Large intestine (tissue), 3 donors: ENCODE measurements around the gene LIN37. TPM values are rescaled to one million over a fixed set of nuclear protein-coding genes. Genes with fewer than 3 reads are reported as not detected.
"Not testable (repeated sequence)": the region's sequence is repeated elsewhere in the genome, so short reads cannot be mapped to it uniquely, and the experiment has no call there.

Experiments used
- DNase-seq, 2 donors: peaks; one replicate each; pipeline versions ENCODE4 v3.0.0 to v3.0.0-alpha.2; 2013
- H3K27ac ChIP-seq: one replicate; pipeline ENCODE4 v1.5.1; 2013; ENCODE audit warnings: low read length
- H3K27me3 ChIP-seq: 2 replicates; pipeline ENCODE4 v1.6.1; 2013; ENCODE audit warnings: low read length; ENCODE audit not compliant: control insufficient read depth, insufficient read depth
- H3K36me3 ChIP-seq: 2 replicates; pipeline ENCODE4 v1.6.1; 2013; ENCODE audit warnings: low read length; ENCODE audit not compliant: control insufficient read depth, insufficient read depth
- H3K4me1 ChIP-seq: one replicate; pipeline ENCODE4 v1.6.1; 2013; ENCODE audit warnings: low read length; ENCODE audit not compliant: control insufficient read depth, insufficient read depth
- H3K4me3 ChIP-seq: one replicate; pipeline ENCODE4 v1.5.1; 2013; ENCODE audit warnings: low read length
- H3K9me3 ChIP-seq: one replicate; pipeline ENCODE4 v1.6.1; 2013; ENCODE audit warnings: mild to moderate bottlenecking, low read depth, low read length, moderate library complexity; ENCODE audit not compliant: control insufficient read depth
- WGBS: methylation state at CpG from one replicate; pipeline ENCODE4 v1.1.5; 2013; ENCODE audit warnings: low lambda C conversion rate; ENCODE audit not compliant: insufficient coverage; 5-methylcytosine and 5-hydroxymethylcytosine counted together
- polyA plus RNA-seq: library from polyadenylated mRNA; unstranded; fragments of 120-200 nt; gene quantifications from one replicate; pipeline ENCODE4 v1.2.1, GENCODE V29; 2013

LIN37 gene
- polyA plus RNA-seq, 1 donor: 11.3 TPM

GRCh38 chr19:35791814-35792279, 43.5 kb downstream of the LIN37 start:
- no CpG with 5 or more reads among the region's 9 CpGs for WGBS

GRCh38 chr19:35792312-35792711, 43.9 kb downstream of the LIN37 start:
- no peaks in the 10 kb centered on the region for H3K9me3 ChIP-seq
- H3K4me1 ChIP-seq: no peaks in the 10 kb centered on the region
- no peak for DNase-seq
- no peak overlapping the region for H3K27ac ChIP-seq
- WGBS: 96% methylated on average over 4 of the region's 15 CpGs
- no peak overlapping the region for H3K4me3 ChIP-seq
- no peaks in the 10 kb centered on the region for H3K36me3 ChIP-seq
- peaks cover 14% of the 10 kb centered on the region for H3K27me3 ChIP-seq

More at GRCh38 chr19:35791814-35792279, 43.5 kb downstream of the LIN37 start:
- no peak overlapping the region for H3K27ac ChIP-seq
- H3K36me3 ChIP-seq: no peaks in the 10 kb centered on the region
- DNase-seq: no peak
- peaks cover 10% of the 10 kb centered on the region for H3K27me3 ChIP-seq
- no peaks in the 10 kb centered on the region for H3K4me1 ChIP-seq
- H3K9me3 ChIP-seq: no peaks in the 10 kb centered on the region
- H3K4me3 ChIP-seq: no peak overlapping the region

GRCh38 chr19:35792888-35793287, 44.5 kb downstream of the LIN37 start:
- Histone ChIP-seq H3K9me3 (no peaks in the 10 kb centered on the region), H3K27ac (no peak overlapping the region), H3K4me1 (no peaks in the 10 kb centered on the region), H3K27me3 (peaks cover 20% of the 10 kb centered on the region), H3K4me3 (no peak overlapping the region), H3K36me3 (no peaks in the 10 kb centered on the region)
- no peak for DNase-seq
- WGBS: no CpG with 5 or more reads among the region's 8 CpGs

GRCh38 chr19:35793381-35794165, 45.2 kb downstream of the LIN37 start:
- Histone ChIP-seq H3K27me3 (peaks cover 24% of the 10 kb centered on the region), H3K4me3 (no peak overlapping the region), H3K4me1 (no peaks in the 10 kb centered on the region), H3K9me3 (no peaks in the 10 kb centered on the region), H3K36me3 (no peaks in the 10 kb centered on the region), H3K27ac (no peak overlapping the region)
- no CpG with 5 or more reads among the region's 7 CpGs for WGBS
- peak; percentile 27 to 58 for DNase-seq

- H3K4me1 ChIP-seq, DNase-seq, H3K27ac ChIP-seq, H3K9me3 ChIP-seq, H3K36me3 ChIP-seq, H3K4me3 ChIP-seq: not testable (repeated sequence)
- H3K27me3 ChIP-seq: peaks cover 24% of the 10 kb centered on the region
- WGBS: no CpG with 5 or more reads among the region's 1 CpG
Observed at GRCh38 chr19:35795564-35795963, 47.2 kb downstream of the LIN37 start.

- DNase-seq: no peak
- WGBS: 0% methylated on average over 1 of the region's 39 CpGs
Observed at GRCh38 chr19:35796645-35797542, 48.5 kb downstream of the LIN37 start.

GRCh38 chr19:35797663-35798062, 49.3 kb downstream of the LIN37 start:
- Histone ChIP-seq H3K36me3 (no peaks in the 10 kb centered on the region), H3K9me3 (no peaks in the 10 kb centered on the region), H3K4me1 (no peaks in the 10 kb centered on the region), H3K4me3 (no peak overlapping the region), H3K27me3 (peaks cover 24% of the 10 kb centered on the region), H3K27ac (no peak overlapping the region)
- peak in 1 of 2 donors; percentile 50 for DNase-seq
- no CpG with 5 or more reads among the region's 15 CpGs for WGBS

More at GRCh38 chr19:35796645-35797542, 48.5 kb downstream of the LIN37 start:
- Histone ChIP-seq H3K9me3 (no peaks in the 10 kb centered on the region), H3K4me3 (no peak overlapping the region), H3K36me3 (no peaks in the 10 kb centered on the region), H3K27ac (no peak overlapping the region), H3K4me1 (no peaks in the 10 kb centered on the region), H3K27me3 (peaks cover 24% of the 10 kb centered on the region)

- H3K27ac ChIP-seq: no peak overlapping the region
- peaks cover 15% of the 10 kb centered on the region for H3K27me3 ChIP-seq
- no peaks in the 10 kb centered on the region for H3K36me3 ChIP-seq
- no peak for DNase-seq
- no peaks in the 10 kb centered on the region for H3K9me3 ChIP-seq
- H3K4me3 ChIP-seq: no peak overlapping the region
- H3K4me1 ChIP-seq: no peaks in the 10 kb centered on the region
- no CpG with 5 or more reads among the region's 3 CpGs for WGBS
Observed at GRCh38 chr19:35801828-35802227, 53.5 kb downstream of the LIN37 start.
